Cerebellar cortex (tissue), 1 donor: ENCODE results near the gene TESK1.
A peak's percentile ranks its signal among the peaks of the same experiment; 100 is the strongest.
"Not testable (repeated sequence)": the region's sequence is repeated elsewhere in the genome, so short reads cannot be mapped to it uniquely, and the experiment has no call there.

ENCODE experiments used
- DNase-seq: peaks from one replicate; pipeline ENCODE4 v3.0.0-alpha.2; 2015; ENCODE audit warnings: low spot score

TESK1 gene

DNA sequence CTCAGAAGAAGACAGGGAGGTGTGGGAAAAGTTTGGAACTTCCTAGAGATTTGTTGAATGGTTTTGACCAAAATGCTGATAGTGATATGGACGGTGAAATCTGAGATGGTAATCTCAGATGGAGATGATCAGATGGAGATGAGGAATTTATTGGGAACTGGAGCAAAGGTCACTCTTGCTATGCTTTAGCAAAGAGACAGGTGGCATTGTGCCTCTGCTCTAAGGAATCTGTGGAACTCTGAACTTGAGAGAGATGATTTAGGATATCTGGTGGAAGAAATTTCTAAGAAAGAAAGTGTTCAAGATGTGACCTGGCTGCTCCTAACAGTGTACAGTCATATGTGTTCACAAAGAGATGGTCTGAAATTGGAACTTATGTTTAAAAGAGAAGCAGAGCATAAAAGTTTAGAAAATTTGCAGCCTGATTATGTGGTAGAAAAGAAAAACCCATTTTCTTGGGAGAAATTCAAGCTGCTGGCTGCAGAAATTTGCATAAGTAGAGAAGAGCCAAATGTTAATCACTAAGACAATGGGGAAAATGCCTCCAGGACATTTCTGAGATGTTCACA is 25.3 kb upstream of the TESK1 start:
- not testable (repeated sequence) for DNase-seq

DNA sequence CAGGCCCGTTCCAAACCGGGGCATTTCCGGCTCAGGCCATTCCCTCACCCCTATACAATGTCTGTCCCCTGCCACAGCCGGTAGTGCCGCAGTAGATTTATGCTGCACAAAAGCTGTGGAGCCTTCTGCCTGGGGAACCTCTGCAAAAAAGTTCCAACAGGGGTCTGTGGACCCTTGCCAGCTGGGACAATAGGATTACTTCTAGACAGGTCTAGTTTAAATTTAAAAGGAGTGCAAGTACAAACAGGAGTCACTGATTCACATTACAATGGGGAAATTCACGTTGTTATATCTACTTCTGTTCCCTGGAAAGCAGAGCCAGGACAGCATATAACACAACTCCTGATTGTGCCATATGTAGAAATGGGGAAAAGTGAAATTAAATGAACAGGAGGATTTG is 21.5 kb upstream of the TESK1 start:
- not testable (repeated sequence) for DNase-seq

DNA sequence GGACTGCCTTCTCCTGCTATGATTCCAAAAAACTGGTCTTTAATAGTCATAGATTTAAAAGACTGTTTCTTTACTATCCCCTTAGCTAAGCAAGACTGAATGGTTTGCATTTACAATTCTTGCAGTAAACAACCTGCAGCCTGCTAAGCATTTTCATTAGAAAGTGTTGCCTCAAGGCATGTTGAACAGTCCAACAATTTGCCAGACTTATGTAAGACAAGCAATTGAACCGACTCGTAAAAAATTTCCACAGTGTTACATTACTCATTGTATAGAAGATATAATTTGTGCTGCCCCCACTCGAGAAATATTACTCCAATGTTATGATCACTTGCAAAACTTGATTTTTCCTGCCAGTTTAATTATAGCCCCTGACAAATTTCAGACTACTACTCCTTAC is 20.4 kb upstream of the TESK1 start:
- not testable (repeated sequence) for DNase-seq

DNA sequence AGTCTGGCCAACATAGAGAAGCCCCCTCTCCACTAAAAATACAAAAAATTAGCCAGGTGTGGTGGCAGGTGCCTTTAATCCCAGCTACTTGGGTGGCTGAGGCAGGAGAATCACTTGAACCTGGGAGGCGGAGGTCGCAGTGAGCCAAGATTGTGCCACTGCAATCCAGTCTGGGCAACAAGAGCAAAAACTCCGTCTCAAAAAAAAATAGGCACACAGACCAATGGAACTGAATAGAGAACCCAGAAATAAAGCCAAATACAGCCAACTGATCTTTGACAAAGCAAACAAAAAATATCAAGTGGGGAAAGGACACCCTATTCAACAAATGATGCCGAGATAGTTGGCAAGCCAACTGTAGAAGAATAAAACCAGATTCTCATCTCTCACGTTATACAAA is 16.6 kb upstream of the TESK1 start:
- not testable (repeated sequence) for DNase-seq

DNA sequence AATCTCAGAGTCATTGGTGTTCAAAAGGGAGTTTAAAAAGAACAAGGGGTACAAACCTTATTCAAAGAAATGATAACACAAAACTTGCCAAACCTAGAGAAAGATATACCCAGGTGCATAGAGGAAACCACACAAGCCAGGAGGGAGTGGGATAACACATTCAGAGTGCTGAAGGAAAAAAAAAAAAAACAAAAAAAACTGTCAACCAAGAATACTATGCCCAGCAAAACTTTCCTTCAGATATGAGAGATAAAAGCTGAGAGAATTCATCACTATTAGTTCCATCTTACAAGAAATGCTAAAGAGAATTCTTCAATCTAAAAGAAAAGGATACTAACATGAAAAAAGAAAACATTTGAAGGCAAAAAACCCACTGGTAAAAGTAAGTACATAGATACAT is 11.5 kb upstream of the TESK1 start:
- no peak for DNase-seq

DNA sequence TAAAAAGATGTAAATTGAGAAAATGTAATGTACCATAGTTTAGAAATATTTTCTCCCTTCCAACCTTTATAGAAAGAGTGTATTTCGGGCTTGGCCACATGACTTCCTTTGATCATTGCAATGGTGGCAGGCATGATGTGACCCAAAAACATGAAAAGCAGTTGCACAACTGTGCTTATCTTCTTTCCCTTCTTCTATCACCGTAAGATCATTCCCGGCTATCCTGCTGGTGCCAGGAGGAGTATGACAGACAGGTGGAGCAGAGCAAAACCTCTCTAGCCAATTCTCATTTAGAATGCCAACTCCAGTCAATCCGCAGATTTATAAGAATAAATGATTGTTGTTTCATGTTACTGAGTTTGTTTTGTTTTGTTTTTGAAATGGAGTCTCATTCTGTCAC is 10.6 kb upstream of the TESK1 start:
- DNase-seq: no peak

DNA sequence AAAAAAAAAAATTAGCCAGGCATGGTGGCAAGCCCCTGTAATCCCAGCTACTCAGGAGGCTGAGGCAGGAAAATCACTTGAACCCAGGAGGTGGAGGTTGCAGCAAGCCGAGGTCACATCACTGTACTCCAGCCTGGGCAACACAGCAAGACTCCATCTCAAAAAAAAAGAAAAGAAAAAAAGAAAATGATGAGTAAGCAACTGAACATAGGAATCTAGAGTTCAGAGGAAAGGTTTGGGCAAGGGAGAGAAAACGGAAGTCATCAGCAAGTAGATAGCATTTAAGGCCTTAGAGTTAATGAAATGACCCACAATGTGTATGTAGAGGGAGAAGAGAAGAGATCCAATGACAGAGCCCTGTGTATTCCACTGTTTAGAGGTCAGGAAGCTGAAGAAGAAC is 8.2 kb upstream of the TESK1 start:
- DNase-seq: not testable (repeated sequence)

DNA sequence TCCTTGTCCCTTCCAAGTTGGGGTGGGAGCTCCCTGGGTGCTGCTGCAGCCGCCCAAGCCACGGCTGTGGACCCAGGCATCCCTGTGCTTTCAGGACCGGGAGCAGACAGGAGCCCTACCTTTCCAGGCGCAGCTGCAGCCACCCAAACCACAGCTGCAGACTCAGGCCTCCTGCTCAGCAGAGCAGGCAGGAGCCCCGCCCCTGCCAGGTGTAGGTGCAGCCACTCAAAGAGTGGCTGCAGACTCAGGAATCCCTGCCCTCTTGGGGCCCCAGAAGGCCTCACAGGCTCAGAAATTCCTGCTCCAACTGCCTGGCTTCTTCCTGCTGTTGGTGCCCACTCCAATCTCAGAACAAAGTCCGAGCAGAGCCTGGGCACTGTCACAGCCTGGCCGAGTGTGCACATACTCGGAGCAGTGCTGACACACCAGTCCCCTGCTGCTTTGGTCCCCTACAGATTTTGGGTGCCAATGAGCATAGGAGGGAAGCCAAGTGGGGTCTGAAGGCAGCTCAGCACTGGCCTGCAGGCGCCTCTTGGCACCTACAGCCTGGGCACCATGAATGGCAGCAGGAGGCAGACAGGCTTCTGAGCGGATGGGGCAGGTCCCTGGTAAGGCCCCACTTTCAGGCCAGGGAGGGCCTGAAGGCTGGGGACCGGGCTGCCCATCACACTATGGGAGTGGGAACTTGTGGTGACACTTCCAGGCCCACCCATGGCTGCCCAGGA is 6.0 kb upstream of the TESK1 start:
- no peak for DNase-seq

DNA sequence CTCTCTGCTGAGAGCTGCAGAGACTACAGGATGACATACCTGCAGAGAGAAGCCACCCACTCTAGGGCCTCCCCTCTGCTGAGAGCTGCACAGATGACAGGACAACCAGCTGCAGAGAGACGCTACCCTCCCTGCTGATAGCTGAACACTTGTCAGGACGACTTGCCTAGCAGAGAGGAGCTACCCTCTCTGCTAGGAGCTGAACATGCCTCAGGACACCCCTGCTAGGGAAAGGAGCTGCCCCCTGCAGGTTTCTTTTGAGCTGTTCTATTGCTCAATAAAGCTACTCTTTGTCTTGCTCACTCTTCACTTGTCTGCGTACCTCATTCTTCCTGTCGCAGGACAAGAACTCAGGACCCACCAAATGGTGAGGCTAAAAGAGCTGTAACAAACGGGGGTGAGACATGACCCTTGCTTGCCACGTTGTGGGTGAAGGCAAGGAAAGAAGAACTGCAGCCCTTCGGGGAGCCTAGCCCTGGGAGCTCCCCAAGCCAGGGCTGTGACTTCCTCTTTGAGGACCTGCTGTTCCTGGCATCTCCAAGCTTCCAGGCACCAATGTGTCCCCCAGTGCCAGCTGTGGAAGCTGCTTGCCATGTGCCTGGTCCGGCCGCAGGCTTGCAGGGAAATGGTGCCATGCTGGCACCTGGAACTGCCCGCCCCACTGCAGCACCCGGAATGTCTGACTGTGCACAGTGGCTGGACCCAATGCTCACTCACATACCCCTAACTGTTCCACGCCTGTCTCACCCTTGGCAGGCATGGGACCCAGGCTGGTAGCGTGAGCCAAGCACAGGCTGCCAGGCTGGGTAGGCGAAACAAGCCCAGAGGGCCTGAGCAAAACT is 5.1 kb upstream of the TESK1 start:
- peak; percentile 13 for DNase-seq

DNA sequence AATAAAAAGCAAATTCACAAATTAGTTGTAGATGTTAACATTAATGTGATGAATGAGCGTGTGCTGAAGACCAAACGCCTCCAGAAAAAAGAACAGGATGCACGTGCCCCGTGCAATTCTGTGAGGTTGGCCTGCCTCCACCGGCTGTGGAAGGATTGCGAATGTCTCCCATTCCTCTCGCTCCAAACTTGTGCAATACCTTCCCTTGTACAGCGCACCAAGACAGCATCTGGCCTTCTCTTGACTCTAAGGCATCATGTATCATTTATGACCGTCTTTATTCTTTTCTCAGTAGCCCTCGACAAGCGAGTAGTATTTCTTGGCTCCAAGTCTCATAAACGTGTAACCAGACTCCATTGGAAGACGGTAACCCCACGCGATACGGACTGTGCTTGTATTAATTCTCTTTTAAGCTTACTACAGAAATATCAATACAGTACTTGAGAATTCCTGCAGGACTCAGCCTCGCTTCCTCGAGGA is 1.5 kb upstream of the TESK1 start:
- DNase-seq: no peak

DNA sequence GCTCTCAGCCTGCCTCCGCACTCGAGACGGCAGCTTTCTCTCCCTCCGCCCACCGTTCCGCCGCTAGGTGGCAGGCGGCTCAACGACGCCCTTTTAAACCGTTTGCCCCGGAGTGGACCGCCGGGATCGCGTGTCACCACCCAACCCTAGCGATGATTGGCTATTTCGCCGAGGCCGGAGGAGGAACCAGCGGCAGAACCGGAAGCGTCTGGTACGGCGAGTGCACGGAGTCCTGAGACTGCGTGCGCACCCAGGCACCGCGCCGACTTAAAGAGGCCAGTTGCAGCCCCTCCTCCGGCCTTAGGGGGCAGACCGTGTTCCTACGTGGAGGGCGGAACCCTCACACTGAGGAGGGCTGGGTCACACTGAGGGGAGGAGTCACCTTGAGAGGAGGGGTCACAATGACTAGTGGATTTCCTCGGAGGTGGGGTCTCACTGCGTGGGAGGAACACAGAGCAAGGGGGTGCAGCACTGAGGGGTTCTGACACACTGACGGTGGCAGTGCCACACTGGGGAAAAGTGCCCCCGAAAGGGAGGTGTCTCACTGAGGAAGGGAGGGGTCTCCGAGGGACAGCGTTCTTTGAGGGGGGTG is 980 bp upstream of the TESK1 start:
- peak; percentile 99 for DNase-seq

DNA sequence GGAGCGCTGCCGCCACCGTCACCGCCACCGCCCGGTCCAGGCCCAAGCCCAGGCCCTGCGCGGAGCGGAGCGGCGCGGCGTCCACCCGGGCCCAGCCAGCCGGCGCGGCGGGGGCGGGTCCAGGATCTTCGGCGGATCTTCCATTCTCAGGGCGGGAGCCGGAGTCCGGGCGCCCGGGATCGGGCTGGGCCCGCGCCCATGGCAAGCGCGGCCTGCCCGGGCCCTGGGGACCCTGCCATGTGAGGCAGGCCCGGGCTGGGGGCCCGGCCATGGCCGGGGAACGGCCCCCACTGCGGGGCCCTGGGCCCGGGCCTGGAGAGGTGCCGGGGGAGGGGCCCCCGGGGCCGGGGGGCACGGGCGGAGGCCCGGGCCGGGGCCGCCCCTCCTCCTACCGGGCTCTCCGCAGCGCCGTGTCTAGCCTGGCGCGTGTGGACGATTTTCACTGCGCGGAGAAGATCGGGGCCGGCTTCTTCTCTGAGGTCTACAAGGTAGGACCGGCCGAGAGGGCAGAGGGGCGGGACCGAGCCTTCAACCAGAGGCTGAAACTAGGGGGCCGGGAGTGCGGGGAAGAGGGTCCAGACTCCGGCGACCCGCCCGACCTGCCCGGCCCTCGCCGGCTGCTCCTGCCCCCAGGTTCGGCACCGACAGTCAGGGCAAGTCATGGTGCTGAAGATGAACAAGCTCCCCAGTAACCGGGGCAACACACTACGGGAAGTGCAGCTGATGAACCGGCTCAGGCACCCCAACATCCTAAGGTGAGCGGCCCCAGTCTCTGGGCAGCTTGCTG is 482 bp downstream of the TESK1 start:
- DNase-seq: no peak

DNA sequence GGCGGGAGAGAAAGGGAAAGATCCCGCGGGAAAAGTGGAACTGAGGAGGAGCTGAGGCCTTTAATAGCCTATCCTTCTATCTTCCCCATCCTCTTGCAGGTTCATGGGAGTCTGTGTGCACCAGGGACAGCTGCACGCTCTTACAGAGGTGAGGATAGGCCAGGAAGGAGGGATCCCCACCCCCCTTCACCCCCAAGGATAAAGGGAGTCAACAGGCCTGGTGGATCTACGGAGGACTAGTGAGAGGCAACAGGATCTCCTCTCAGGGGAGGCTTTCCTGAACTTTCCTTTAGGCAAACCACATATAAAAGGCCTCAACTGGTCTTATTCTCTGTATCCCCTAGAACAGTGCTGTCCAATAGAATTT is 1.1 kb downstream of the TESK1 start:
- DNase-seq: no peak

DNA sequence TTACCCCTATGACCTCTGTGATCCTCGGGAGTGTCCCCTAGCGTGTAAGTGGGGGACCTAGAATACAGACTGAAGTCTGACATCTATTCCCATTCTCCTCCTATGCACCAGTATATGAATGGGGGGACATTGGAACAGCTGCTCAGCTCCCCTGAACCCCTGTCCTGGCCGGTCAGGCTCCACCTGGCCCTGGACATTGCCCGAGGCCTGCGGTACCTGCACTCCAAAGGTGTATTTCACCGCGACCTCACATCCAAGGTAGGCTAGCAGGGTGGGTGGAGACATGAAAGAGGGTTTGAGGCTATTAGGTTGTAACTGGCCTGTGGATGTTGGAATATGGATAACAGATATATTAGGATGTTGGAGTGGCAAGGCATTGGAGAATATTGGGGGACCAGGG is 1.7 kb downstream of the TESK1 start:
- DNase-seq: no peak

DNA sequence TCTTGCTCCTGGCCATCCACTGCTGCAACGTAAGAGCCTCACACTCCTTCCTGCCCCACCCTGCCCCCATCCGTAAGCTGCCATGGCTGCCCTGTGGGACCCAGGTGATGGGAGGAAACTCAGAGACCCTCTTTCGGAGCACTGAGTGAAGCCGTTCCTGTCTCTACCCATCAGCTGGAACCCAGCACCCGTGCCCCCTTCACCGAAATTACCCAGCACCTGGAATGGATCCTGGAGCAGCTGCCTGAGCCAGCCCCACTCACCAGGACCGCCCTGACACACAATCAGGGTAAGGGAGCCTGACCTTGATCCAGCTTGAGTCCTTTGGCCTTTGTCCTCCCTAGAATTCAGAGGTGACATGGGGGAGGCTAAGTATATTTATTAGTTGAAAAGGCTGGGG is 3.2 kb downstream of the TESK1 start:
- DNase-seq: no peak

DNA sequence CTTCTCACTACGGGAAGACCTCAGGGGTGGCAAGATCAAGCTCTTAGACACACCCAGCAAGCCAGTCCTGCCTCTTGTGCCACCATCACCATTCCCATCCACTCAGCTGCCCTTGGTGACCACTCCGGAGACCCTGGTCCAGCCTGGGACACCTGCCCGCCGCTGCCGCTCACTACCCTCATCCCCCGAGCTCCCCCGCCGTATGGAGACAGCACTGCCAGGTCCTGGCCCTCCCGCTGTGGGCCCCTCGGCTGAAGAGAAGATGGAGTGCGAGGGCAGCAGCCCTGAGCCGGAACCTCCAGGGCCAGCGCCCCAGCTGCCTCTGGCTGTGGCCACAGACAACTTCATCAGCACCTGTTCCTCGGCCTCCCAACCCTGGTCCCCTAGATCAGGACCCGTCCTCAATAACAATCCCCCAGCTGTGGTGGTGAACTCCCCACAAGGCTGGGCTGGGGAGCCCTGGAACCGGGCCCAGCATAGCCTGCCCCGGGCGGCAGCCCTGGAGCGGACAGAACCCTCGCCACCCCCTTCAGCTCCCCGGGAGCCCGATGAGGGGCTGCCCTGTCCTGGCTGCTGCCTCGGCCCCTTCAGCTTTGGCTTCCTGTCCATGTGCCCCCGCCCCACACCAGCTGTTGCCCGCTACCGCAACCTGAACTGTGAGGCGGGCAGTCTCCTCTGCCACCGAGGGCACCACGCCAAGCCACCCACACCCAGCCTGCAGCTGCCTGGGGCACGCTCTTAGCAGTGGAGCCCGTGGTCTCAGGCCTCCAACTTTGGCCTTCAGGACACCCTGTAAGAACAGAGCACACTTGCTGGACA is 4.1 kb downstream of the TESK1 start:
- no peak for DNase-seq

DNA sequence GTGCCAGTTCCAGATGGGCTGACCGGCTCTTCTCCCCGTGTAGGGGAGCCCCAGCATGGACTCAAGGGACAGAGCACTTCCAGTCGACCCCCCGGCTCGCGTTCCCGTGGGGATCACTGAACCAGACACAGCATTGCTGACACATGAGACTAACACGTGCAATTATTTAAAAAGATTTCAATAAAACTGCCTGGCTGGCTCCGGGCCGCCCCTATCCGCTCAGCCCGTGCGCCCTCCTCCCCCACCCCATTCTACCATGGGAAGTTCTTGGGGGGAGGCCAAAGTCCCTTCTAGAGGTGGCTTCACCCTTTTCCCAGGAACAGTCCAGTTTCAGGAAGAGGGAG is 4.7 kb downstream of the TESK1 start:
- no peak for DNase-seq

DNA sequence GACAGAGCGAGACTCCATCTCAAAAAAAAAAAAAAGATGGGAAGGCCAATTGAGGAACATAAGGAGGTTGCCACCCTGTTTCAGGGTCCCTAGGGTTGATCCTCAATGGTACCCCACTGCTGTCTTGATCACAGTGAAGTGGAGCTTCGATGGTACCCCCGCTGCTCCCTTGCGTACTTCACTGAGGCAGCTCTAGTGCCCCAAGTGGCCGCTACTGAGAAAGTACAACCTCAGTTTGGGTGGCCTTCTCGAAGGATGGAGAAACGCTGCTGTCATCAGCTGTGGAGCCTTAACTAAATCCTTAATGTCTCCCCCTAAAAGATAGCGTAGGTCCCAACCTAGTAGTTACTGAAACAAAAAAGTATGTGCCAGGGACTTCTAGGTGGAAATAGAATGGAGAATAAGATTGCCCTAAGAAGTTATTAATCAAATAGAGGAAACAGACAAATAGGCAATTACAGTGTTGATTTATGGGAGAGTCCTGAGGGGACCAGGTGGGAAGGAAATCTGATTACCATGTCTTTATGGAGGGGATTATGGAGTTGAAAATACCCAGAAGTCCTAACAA is 6.3 kb downstream of the TESK1 start:
- peak; percentile 66 for DNase-seq

DNA sequence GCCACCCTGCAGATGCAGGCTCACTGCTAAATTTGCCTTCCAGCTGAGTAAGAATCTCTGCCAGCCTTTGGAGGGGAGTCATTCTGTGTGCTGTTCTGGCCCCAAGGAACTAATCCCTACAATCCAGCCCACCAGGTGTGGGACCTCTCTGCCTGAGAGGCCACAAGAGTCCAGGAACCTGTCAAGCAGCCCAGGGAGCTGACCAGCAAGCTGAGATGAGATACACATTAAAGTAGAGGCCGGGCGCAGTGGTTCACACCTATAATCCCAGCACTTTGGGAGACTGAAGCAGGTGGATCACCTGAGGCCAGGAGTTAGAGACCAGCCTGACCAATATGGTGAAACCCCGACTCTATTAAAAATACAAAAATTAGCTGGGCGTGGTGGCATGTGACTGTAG is 7.0 kb downstream of the TESK1 start:
- not testable (repeated sequence) for DNase-seq

DNA sequence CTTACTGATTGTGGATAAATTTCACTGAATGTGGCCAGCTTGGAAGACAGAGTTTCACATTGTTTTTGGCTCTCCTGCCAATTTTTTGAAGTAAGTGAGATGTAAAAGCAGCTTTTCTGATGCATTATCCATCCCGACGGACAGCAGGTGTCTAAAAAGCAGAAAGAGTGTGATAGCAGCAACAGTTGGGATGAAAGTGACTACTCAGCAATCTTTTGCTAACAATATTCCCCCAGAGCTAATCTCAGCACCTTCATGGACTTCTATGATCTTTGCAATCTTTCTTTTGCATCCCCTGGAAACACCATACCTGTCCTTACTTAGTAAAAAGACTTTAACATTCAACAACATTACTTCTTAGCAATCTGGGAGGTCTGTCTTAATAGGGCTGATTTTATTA is 7.8 kb downstream of the TESK1 start:
- DNase-seq: no peak
